ENCODE measurements around the gene CCDC148.

Gene CCDC148

GRCh38 chr2:158172719-158173118 is 283.8 kb downstream of the CCDC148 start:
- no peak for DNase-seq (ENCODE audit: low read depth)

DNA sequence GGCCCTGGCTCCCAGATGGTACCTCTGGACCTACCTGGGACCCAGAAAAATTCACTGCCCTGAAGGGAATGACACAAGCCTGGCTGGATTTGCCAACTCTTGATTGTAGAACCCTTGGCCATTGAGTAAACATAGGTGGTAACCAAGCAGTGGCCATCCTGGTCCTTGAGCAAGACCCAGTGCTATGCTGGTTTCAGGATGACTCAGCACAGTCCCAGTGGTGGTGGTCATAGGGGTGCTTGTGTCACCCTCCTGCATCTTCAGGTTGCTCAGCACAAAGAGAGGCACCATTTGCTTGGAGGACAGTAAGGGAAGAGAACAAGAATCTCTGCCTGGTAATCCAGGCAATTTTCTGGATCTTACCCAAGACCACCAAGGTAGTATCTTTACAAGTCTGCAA is 302.0 kb downstream of the CCDC148 start:
- DNase-seq (ENCODE audit: low read depth) = no peak

DNA sequence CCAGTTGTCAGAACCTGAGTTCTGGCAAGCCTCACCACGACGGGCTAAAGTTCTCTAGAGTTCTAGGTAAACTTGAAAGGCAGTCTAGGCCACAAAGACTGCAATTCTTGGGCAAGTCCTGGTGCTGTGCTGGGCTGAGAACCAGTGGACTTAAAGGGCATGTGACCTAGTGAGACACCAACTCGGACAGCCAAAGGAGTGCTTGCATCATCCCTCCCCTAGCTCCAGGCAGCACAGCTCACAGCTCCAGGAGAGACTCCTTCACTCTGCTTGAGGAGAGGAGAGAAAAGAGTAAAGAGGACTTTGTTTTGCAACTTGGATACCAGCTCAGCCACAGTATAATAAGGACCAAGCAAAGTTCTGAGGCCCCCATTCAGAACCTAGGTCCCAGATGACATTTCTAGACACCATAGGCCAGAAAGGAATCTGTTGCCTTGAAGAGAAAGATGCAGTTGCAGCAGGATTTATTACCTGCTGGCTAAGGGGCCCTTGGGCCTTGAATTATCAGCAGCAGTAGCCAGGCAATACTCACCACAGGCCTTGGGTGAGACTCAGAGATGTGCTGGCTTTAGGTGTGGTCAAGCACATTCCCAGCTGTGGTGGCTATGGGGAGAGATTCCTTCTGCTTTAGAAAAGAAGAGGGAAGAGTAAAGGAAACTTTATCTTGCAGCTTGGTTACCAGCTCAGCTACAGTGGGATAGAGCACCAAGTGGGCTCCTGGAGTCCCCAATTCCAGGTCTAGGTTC is 303.1 kb downstream of the CCDC148 start:
- no peak for DNase-seq (ENCODE audit: low read depth)

GRCh38 chr2:158144914-158145625 is 311.5 kb downstream of the CCDC148 start:
- DNase-seq (ENCODE audit: low read depth) = no peak

- no peak for DNase-seq (ENCODE audit: low read depth)
These were observed 312.7 kb downstream of the CCDC148 start for GRCh38 chr2:158143703-158144360.

DNA sequence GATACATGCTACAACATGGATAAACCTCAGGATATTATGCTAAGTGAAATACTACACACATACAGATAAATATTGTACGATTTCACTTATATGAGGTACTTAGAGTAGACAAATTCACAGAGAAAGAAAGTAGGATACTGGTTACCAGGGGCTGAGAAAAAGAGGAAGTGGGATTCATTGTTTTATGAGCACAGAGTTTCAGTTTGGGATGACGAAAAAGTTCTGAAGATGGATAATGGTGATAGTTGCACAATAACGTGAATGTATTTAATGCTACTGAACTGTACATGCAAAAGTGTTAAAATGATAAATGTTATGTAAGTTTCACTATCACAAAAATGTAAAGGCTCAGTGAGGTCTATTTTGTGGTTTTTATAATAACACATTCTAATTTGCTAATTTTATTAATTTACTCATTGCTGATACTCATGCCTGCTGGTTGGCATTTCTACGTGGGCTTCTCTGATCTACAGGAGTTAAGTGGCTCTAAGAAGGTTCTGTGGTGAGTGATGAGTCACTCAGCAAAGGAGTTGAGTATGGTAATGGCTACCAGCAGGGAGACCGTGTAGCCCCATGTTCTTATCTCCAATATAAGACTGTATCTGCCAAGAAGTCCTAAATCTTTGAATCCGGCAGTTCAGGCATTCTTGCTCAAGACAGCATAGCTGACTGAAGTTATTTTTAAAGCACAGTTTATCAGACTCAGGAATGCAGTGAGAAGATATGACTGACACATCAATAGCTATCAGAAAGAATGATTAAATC is 313.8 kb downstream of the CCDC148 start:
- DNase-seq (ENCODE audit: low read depth) = no peak

DNA sequence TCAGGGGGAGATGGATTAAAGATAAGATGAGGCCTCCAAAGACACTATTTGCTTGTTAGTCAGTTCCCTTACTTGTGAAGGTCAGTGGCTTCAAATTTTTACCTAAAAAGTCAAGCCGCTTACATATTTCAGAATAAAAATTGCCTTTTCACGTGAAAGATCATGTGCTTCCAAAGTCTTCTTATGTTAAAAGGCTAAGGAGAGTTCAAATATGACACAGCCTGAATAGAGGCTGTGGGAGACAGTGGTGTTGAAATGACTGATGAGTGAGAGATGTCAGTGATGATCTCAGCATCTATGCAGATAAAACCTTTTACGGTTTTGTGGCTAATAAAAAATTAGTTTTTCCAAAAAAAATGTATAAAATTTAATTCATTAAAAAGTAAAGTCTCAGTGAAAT is 314.4 kb downstream of the CCDC148 start:
- DNase-seq (ENCODE audit: low read depth) = no peak

GRCh38 chr2:158140201-158140600 is 316.4 kb downstream of the CCDC148 start:
- no peak for DNase-seq (ENCODE audit: low read depth)

DNA sequence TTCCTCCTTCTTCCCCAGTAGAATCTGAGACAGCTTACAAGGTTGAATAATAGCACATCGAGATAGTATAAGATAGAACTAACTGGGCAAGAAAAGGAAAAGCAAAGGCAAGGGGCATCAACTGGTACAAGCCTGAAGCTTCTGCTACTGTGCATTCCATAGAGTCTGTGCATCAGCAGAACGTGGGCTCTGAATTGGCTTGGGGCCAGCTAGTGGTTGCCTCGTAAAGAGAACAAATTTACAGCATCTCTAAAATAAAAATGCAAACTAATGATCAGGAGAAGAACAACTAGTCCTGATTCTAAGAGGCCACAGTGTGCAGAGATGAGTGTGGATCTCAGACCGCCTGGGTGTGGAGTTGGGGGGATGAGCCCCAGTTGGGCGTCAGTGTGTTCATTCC is 318.3 kb downstream of the CCDC148 start:
- DNase-seq (ENCODE audit: low read depth) = no peak

- DNase-seq (ENCODE audit: low read depth) = no peak
These were observed 321.5 kb downstream of the CCDC148 start for GRCh38 chr2:158135096-158135495.

DNA sequence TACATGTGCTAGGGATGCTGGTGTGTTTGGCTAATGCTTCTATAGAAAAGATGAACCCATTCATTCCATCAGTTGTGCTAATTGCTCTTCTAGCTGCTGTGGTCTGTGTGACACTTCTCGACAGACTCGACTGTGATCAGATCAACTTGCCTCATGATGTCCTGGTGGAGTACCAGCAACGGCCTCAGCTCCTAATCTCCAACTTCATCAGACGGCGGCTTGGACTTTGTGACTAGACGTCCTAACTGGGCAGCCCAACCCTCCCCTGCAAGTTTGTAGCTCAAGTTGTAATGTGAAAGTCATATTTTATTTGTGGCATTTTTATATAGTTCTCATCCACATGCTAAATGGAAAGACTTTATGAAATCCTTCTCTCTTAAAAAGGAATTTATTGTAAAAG is 321.9 kb downstream of the CCDC148 start:
- DNase-seq (ENCODE audit: low read depth) = no peak

DNA sequence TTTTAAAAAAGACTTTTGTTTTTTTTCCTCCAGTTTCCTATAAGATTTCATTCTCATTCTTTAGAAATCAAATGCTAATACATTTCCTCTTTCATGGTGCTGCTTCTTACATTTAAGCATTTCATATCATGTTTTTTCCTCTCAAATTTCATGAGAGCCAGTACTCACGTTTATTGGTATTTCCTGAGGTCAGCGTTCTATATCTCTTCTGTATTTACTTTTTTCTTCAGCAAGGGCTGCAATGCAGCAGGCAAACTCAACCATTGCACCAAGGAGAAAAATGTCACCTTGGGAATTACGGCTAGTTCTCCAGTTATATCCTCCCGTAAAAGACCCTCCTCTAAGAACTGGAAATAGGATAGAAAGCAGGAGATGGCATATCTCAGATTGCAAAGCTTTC is 322.5 kb downstream of the CCDC148 start:
- no peak for DNase-seq (ENCODE audit: low read depth)

- no peak for DNase-seq (ENCODE audit: low read depth)
These were observed 324.5 kb downstream of the CCDC148 start for GRCh38 chr2:158131919-158132566.

DNA sequence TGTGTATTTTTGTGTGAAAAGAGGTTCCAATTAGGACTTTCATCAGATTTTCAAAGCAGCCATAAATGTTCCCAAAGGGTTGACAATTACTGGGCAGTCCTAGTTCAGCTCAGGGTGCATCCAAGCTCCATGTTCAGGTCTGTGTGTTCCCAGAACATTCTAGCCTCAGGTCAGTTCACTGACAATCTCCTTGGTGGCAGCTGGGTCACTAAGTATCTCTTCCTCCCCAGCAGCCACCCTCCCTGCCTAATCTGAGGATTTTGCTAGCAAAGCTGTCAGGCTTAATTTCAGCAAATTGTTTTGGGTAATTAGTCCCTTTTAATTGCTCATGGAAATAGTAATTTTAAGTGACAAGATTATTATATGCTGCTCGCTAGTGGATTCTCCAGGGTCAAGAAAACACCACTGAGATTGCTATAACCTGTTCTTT is 325.1 kb downstream of the CCDC148 start:
- DNase-seq (ENCODE audit: low read depth) = no peak

- DNase-seq (ENCODE audit: low read depth) = no peak
These were observed 325.6 kb downstream of the CCDC148 start for GRCh38 chr2:158130832-158131473.

DNA sequence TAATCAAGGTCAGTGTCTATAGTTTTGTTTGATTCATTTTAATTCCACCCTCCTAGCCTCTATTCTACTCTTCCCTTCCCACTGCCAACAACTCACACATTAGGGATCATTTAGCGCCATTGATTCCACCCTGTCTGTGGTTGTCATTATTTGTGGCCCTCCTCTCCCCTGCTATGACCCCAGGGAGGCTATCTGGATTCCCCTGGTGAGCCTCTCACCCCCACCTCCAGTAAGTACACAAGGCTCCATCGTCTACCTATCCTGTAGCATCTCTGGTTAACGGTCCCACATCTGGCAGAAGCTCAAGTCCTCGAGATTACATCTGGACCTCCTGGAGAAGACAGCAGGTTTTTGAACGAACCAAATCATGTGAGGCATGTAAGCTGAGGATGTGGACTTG is 327.5 kb downstream of the CCDC148 start:
- DNase-seq (ENCODE audit: low read depth) = no peak

DNA sequence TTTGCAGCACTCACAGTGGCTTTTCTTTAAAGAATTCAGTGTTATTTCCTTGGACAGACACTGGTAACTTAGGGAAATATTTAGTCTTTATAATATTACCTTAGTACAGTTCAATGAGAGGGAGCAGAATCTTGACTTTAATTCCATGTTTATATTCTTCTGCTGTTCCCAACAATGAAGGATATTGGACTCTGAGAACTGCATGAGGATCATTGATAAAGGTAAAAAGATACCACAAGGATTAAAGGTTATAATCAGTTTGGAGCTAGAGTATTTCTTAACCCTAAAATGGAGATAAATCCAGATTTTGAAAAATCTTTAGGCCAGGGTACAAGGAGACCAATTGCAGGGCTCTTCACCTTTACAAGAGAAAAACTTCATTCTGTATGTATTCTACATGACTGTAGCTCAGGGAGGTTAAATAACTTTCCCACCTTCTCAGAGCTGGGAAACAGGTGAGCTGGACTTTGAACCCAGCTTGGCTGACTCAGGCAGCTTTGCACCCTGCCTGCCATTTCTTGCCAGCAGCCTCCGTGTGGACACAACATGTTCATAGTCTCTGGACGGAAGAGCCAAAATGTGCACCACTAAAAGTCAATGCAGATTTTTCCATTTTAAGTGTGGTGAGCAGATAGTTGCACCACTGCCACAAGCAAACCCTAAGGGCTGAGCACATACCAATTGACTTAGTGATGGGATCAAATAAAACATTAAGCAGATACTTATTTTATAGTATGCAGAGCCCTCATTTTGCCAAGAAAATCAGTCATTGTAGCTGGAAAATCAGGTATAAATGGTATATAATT is 328.2 kb downstream of the CCDC148 start:
- DNase-seq (ENCODE audit: low read depth) = no peak

DNA sequence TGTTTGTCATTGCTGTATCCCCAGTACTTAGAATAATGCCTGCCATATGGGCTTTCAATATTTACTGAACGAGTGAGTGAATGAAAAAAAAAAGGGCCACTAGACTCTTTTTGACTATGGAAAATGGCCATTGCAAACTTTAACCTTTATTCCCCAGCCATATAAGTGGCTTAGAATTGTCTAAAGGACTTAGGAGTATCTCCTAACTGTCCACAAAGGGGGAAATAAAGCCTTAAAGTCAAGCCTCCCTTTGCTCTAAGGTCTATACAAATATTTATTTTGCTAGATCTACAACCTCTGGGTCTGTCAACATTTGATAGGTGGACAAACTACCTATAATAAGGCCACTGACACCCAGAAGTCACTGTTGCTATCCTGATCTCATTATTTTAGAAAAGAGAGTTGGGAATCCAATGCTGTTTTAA is 329.2 kb downstream of the CCDC148 start:
- no peak for DNase-seq (ENCODE audit: low read depth)

- no peak for DNase-seq (ENCODE audit: low read depth)
These were observed 330.6 kb downstream of the CCDC148 start for GRCh38 chr2:158125756-158126498.

- no peak for DNase-seq (ENCODE audit: low read depth)
These were observed 331.7 kb downstream of the CCDC148 start for GRCh38 chr2:158124896-158125295.

Data from ELR (cell line).